ENCODE results near the gene TPST2. TPM values are rescaled to one million over a fixed set of nuclear protein-coding genes. Genes with fewer than 3 reads are reported as not detected.

TPST2 gene
- total and polyA plus RNA-seq, 2 donors (not counting 3 experiments of a cell fraction or from before 2014, with no cell fraction given) = 49.4 to 121 TPM

GRCh38 chr22:26564181-26564580 lies 25.8 kb downstream of the TPST2 start:
- no TSS peak for BruUV-seq (replicated peaks)
- CTCF ChIA-PET = interaction anchor here (0.7 kb wide), 1 partner anchor 8 kb away, joined by 3 read pairs; no protein-coding TSS in a partner anchor
- POLR2A ChIA-PET = no interaction called here
- no peak overlapping the region for H2AFZ ChIP-seq (ENCODE audit: low read depth, low read length)
- H3K36me3 ChIP-seq (ENCODE audit: control insufficient read depth in 2 of 2, extremely low read depth in 1 of 2, insufficient read depth in 2 of 2, low read length in 2 of 2) = peaks cover 0 to 11% of the 10 kb centered on the region in 2 experiments
- no peak overlapping the region for H3K27ac ChIP-seq (ENCODE audit: insufficient read depth, low read depth, low read length)
- H3K4me3 ChIP-seq (replicated peaks in 1 of 3; ENCODE audit: insufficient read depth in 1 of 3, low read depth in 1 of 3, low read length in 3 of 3) = no peak overlapping the region
- H3K27me3 ChIP-seq (ENCODE audit: control insufficient read depth in 2 of 2, insufficient read depth in 2 of 2, low read length in 2 of 2) = no peaks in the 10 kb centered on the region
- FAIRE-seq = peak; percentile 74
- H3K4me1 ChIP-seq (ENCODE audit: control insufficient read depth, extremely low read depth, insufficient read depth, low read length) = peaks cover 20% of the 10 kb centered on the region
- H3K4me2 ChIP-seq (ENCODE audit: insufficient read depth, low read length) = no peak overlapping the region
- no peaks in the 10 kb centered on the region for H3K9me1 ChIP-seq (replicated peaks; ENCODE audit: control insufficient read depth, extremely low read depth, insufficient read depth, low read length)
- peak; percentile 50 for DNase-seq (ENCODE audit: low read depth, low spot score)
- H3K9me3 ChIP-seq (replicated peaks; ENCODE audit: control insufficient read depth, insufficient read depth, low read length) = no peaks in the 10 kb centered on the region
- dilution Hi-C loops (cut with MboI; ENCODE audit: extremely low pct_ligation_motif_present, low sequenced_read_pairs) (no loop called here), intact Hi-C loops (cut with micrococcal nuclease) (no loop called here)
- peaks cover 26% of the 10 kb centered on the region for H3K79me2 ChIP-seq (ENCODE audit: control insufficient read depth, insufficient read depth, low read length)
- TF ChIP-seq POLR2AphosphoS5 (IDR thresholded peaks at IDR 0.05; ENCODE audit: insufficient read depth, low read depth, low read length) = no peak
- no peak for TF ChIP-seq MAX (IDR thresholded peaks at IDR 0.05; ENCODE audit: insufficient read depth, insufficient read length)
- TF ChIP-seq JUN (IDR thresholded peaks at IDR 0.05; ENCODE audit: borderline replicate concordance, insufficient read depth, insufficient read length, low read depth) = no peak
- no peak for TF ChIP-seq EZH2 (IDR thresholded peaks at IDR 0.05; ENCODE audit: borderline replicate concordance, low read depth, low read length, severe bottlenecking)
- no peak for TF ChIP-seq MYC (IDR thresholded peaks at IDR 0.05; ENCODE audit: low read depth, low read length)
- TF ChIP-seq CTCF (IDR thresholded peaks at IDR 0.05; ENCODE audit: extremely low read depth in 1 of 2, insufficient read depth in 1 of 2, low read depth in 1 of 2, low read length in 2 of 2) = no peak
- TF ChIP-seq GATA2 (IDR thresholded peaks at IDR 0.05; ENCODE audit: insufficient read depth, insufficient read length, low read depth, low read length) = no peak
- TF ChIP-seq FOS (IDR thresholded peaks at IDR 0.05; ENCODE audit: borderline replicate concordance, insufficient read depth, low read length) = no peak
- no peak for TF ChIP-seq POLR2A (IDR thresholded peaks at IDR 0.05; ENCODE audit: low read depth, low read length)
- H4K20me1 ChIP-seq (replicated peaks; ENCODE audit: control insufficient read depth, extremely low read depth, insufficient read depth, low read length) = no peaks in the 10 kb centered on the region
- H3K9ac ChIP-seq (replicated peaks; ENCODE audit: extremely low read depth, insufficient read depth, low read length) = no peak overlapping the region
